Thyroid gland (tissue), 4 donors: ENCODE data around the gene PPID.

Experiments used
- POLR2A ChIP-seq, 2 donors: fragments of 450-650 bp; IDR thresholded peaks; one replicate each; pipeline ENCODE4 v1.6.1; 2017; ENCODE audit warnings: antibody characterized with exemption in 2 of 2, mild to moderate bottlenecking in 2 of 2, moderate library complexity in 1 of 2
- TF ChIP-seq, protein P1 (sequence below), 6 experiments: fragments of 200-600 bp in 3 of 6; fragments of 450-650 bp in 3 of 6; sonication (generic) in 3 of 6; IDR thresholded peaks; one replicate each; pipeline ENCODE4 v1.5.1; 2016 to 2019; ENCODE audit warnings: antibody characterized with exemption in 6 of 6, mild to moderate bottlenecking in 2 of 6, inconsistent platforms in 1 of 6, moderate library complexity in 1 of 6

DNA sequence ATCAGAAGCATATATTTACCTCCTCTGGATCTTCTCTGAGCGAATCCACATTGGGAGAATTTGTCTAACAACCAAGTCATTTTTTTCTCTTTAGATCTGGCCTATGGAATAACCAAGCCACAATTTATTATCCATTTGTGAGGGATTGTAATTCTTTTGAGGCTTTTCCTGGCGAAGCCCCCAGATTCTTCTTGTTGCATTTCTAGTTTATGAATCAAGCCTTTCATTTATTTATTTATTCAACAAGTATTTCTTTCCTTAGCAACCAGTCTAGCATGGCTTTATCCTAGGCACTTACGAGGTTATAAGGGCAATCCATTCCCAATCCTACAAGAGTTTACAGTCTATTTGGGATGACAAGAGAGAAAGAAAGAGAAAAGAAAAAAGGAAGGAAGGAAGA lies 27.2 kb upstream of the PPID start:
- TF ChIP-seq, protein P1, sequence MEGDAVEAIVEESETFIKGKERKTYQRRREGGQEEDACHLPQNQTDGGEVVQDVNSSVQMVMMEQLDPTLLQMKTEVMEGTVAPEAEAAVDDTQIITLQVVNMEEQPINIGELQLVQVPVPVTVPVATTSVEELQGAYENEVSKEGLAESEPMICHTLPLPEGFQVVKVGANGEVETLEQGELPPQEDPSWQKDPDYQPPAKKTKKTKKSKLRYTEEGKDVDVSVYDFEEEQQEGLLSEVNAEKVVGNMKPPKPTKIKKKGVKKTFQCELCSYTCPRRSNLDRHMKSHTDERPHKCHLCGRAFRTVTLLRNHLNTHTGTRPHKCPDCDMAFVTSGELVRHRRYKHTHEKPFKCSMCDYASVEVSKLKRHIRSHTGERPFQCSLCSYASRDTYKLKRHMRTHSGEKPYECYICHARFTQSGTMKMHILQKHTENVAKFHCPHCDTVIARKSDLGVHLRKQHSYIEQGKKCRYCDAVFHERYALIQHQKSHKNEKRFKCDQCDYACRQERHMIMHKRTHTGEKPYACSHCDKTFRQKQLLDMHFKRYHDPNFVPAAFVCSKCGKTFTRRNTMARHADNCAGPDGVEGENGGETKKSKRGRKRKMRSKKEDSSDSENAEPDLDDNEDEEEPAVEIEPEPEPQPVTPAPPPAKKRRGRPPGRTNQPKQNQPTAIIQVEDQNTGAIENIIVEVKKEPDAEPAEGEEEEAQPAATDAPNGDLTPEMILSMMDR (IDR thresholded peaks at IDR 0.05), result no peak
- no peak for TF ChIP-seq POLR2A (IDR thresholded peaks at IDR 0.05)
